ENCODE results near the gene RSL1D1.

DNA sequence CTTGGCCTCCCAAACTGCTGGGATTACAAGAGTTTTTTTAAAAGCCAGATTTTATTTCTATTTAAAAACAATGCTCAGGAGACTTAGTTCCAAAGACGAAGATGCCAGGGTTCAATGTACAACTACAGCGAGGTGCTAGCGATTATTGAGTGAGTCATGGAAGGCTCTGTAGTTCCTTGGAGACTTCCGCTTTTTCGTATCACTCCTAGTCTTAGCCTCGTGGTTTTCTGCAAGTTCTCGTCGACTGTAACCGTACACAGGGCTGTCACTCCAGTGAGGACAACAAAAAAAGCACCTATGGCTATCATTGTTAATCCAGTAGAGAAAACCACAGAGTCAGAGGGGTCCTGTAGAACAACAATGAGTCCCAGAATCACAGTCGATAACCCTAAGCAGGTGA is 31.5 kb downstream of the RSL1D1 start:
- TF ChIP-seq CTCF (conservative IDR thresholded peaks at IDR 0.05; ENCODE audit: low read length) (no peak), EZH2phosphoT487 (IDR thresholded peaks at IDR 0.05; ENCODE audit: borderline replicate concordance) (no peak)

All from Loucy (cell line).